Activated CD8-positive, alpha-beta T cell treated with anti-CD3 and anti-CD28 coated beads, Interleukin-2, amount 10 ng/mL, durations not matched to agents 7 days and 5 days (primary cell): Measurements from ENCODE around the gene CSF2RB. TPM values are rescaled to one million over a fixed set of nuclear protein-coding genes. Genes with fewer than 3 reads are reported as not detected.
A peak's percentile ranks its signal among the peaks of the same experiment; 100 is the strongest.

ENCODE experiments used
- ATAC-seq: fragments of 150-1000 bp; cut with Tn5 transposase; one replicate; pipeline ENCODE4 v1.10.0; 2021; ENCODE audit warnings: moderate library complexity
- CTCF ChIA-PET: fragments of 350-600 bp; sonication (Branson Sonifier 250); formaldehyde crosslinking; loops from one replicate; lab custom pipeline; 2021; ENCODE audit warnings: antibody characterized with exemption; lab: Charles Lee
- POLR2A ChIA-PET: fragments of 350-600 bp; sonication (Branson Sonifier 250); formaldehyde crosslinking; loops from one replicate; lab custom pipeline; 2021; ENCODE audit warnings: antibody characterized with exemption; lab: Charles Lee
- DNase-seq: peaks from one replicate; pipeline ENCODE4 v3.0.0-alpha.2; 2020
- H3K27ac Mint-ChIP-seq: one replicate; pipeline ENCODE4 v1.8.0; 2021; ENCODE audit warnings: mild to moderate bottlenecking, mixed read lengths
- H3K27me3 Mint-ChIP-seq: one replicate; pipeline ENCODE4 v1.8.0; 2021; ENCODE audit warnings: low read depth, mixed read lengths
- H3K36me3 Mint-ChIP-seq: one replicate; pipeline ENCODE4 v1.8.0; 2021; ENCODE audit warnings: low read depth, mixed read lengths
- H3K4me1 Mint-ChIP-seq: one replicate; pipeline ENCODE4 v1.8.0; 2021; ENCODE audit warnings: low read depth, mixed read lengths
- H3K4me3 Mint-ChIP-seq: one replicate; pipeline ENCODE4 v1.8.0; 2021; ENCODE audit warnings: mild to moderate bottlenecking, mixed read lengths
- H3K9me3 Mint-ChIP-seq: one replicate; pipeline ENCODE4 v1.8.0; 2022; ENCODE audit warnings: mixed read lengths; ENCODE audit not compliant: insufficient read depth
- total RNA-seq, 2 experiments: library from RNA; stranded (reverse); gene quantifications; one replicate each; pipeline ENCODE4 v1.2.3, GENCODE V29; 2021

Gene CSF2RB
- total RNA-seq, 2 experiments from 2014 or later: 1.4 TPM

DNA sequence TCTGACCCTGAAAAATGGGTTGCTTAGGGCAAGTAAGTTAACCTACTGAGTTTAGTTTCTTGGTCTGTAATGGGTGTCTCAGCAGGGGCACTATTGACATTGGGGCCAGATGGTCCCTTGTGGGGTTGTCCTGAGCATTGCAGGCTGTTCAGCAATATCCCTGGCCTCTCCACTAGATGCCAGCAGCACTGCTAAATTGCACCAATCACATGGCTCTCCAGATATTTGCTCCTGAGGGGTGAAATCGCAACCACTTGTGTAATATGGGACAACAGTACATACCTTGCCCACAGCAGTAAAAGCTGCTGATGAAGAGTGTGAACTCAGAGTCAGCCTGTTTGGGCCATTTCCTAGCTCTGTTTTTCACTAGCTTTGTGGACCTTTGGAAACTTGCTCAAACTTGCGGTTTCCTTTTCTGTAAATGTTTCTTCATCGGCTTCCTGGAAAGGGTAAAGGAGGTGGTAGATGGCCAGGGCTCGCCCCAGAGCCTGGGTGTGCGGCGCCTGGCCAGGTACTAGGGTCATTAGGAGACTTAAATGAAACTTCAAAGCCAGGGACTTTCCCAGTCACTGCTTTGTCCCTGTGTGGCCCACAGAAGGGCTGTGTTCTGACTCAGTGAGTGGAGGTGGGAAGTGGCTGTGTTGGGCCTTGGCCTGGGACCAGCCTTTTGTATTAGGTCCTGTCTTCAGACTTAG lies 39.7 kb upstream of the CSF2RB start:
- Mint-ChIP-seq H3K4me3 (no peak overlapping the region), H3K4me1 (peaks cover 21% of the 10 kb centered on the region), H3K27ac (peak overlapping the region; percentile 82), H3K9me3 (no peaks in the 10 kb centered on the region), H3K36me3 (peaks cover 63% of the 10 kb centered on the region), H3K27me3 (no peaks in the 10 kb centered on the region)
- CTCF ChIA-PET: interaction anchor here (0.7 to 2.4 kb wide), 7 partner anchors 12 to 107 kb away, joined by 3 to 14 read pairs (median 7); partner anchors contain the start of gene NCF4
- peak; percentile 33 for DNase-seq
- peak; percentile 75 for ATAC-seq
- POLR2A ChIA-PET: interaction anchor here (0.8 to 2.7 kb wide), 3 partner anchors 13 to 23 kb away, joined by 3 to 12 read pairs (median 4); partner anchors contain the start of gene NCF4

DNA sequence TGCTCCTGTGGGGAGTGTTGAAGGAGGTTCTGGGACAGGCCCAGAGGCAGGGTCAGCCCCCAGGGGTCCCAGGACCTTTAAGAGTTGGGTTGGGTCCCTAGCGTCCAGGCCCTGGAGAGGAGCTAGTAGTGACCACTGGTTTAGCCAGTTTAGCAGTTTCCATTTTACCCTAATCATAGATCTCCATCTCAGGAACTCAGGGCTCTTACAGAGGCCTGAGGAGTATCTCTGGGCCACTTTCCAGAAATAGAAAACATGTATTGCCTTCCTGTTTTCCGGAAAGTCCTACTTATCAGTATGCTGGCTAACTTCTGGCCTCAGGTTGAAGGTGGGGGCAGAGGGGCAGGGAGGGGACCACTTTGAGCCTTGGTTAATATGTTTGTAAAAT lies 39.1 kb upstream of the CSF2RB start:
- Mint-ChIP-seq H3K4me3 (no peak overlapping the region), H3K36me3 (peaks cover 67% of the 10 kb centered on the region), H3K27me3 (no peaks in the 10 kb centered on the region), H3K4me1 (peaks cover 21% of the 10 kb centered on the region), H3K27ac (peak overlapping the region; percentile 82), H3K9me3 (no peaks in the 10 kb centered on the region)
- ChIA-PET POLR2A (interaction anchor here (0.8 to 2.7 kb wide), 3 partner anchors 13 to 23 kb away, joined by 3 to 12 read pairs (median 4); partner anchors contain the start of gene NCF4), CTCF (interaction anchor here (0.7 to 2.4 kb wide), 6 partner anchors 12 to 104 kb away, joined by 3 to 14 read pairs (median 8); partner anchors contain the start of gene NCF4)
- ATAC-seq (no peak), DNase-seq (no peak)

DNA sequence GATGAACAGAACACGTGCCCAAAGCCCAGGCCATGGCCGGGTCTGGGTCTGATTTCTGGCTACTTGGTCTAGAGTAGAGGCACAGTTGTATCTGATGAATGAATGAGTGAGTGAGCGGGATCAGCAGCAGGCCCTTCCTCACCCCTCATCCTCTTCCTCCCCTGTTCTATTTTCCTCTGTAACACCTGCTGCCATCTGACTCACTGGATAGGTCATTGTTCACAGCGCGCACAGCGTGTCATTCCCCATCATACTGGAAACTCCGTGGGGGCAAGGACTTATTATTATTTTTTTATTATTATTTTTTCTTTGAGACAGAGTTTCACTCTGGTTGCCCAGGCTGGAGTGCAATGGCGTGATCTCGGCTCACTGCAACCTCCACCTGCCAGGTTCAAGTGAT lies 38.7 kb upstream of the CSF2RB start:
- ChIA-PET CTCF (interaction anchor here (1.2 to 2.4 kb wide), 5 partner anchors 13 to 103 kb away, joined by 3 to 14 read pairs (median 9); partner anchors contain the start of gene NCF4), POLR2A (interaction anchor here (1.3 to 2.7 kb wide), 2 partner anchors 14 to 22 kb away, joined by 3 to 12 read pairs; partner anchors contain the start of gene NCF4)
- no peak overlapping the region for H3K4me3 Mint-ChIP-seq
- peak overlapping the region; percentile 60 for H3K27ac Mint-ChIP-seq
- peaks cover 68% of the 10 kb centered on the region for H3K36me3 Mint-ChIP-seq
- H3K4me1 Mint-ChIP-seq: peaks cover 21% of the 10 kb centered on the region
- ATAC-seq (no peak), DNase-seq (no peak)
- no peaks in the 10 kb centered on the region for H3K9me3 Mint-ChIP-seq
- no peaks in the 10 kb centered on the region for H3K27me3 Mint-ChIP-seq

DNA sequence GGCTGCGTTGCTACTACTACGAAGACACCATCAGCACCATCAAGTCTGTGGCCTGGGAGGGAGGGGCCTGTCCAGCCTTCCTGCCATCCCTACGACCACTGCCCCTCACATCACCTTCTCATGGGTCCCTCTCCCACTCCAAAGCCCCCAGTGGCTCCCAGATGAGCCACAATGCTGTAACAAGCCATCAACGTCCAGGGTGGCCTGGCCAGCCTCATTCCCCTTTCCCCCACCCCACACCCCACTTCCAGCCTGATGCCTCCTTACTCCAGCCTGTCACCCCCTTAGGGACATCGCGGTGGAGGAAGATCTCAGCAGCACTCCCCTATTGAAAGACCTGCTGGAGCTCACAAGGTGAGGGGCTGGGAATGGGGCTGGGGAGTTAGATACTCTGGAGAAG lies 37.7 kb upstream of the CSF2RB start:
- H3K27me3 Mint-ChIP-seq: no peaks in the 10 kb centered on the region
- POLR2A ChIA-PET: interaction anchor here (2.7 kb wide), 1 partner anchor 15 kb away, joined by 12 read pairs; the partner anchor contains the start of gene NCF4

DNA sequence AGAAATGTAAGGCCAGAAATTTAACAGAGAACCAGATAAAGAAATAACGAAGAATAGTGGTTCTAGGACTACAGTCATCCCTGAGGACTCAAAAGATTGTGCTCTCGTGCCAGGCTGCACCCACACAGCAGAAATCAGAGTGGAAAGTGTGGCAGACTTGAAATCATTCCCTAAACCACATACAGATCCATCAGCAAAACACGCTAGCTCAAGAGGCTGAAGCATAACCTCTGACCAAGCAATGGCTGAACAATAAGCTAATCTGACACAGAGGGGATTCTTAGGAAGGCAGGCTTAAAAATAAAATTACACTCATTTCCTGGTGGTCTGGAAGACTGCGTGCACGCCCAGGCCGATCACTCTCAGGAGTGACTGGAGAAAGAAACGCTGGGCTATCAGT lies 33.7 kb upstream of the CSF2RB start:
- no peaks in the 10 kb centered on the region for H3K27me3 Mint-ChIP-seq
- peaks cover 9% of the 10 kb centered on the region for H3K4me1 Mint-ChIP-seq
- H3K27ac Mint-ChIP-seq: no peak overlapping the region
- POLR2A ChIA-PET: no interaction called here
- CTCF ChIA-PET: no interaction called here
- DNase-seq (no peak), ATAC-seq (no peak)
- peaks cover 57% of the 10 kb centered on the region for H3K36me3 Mint-ChIP-seq
- no peak overlapping the region for H3K4me3 Mint-ChIP-seq
- peaks cover 26% of the 10 kb centered on the region for H3K9me3 Mint-ChIP-seq

More for the DNA sequence above, 37.7 kb upstream of the CSF2RB start:
- H3K4me1 Mint-ChIP-seq: peaks cover 21% of the 10 kb centered on the region
- H3K4me3 Mint-ChIP-seq: no peak overlapping the region
- peaks cover 68% of the 10 kb centered on the region for H3K36me3 Mint-ChIP-seq
- peaks cover 4% of the 10 kb centered on the region for H3K9me3 Mint-ChIP-seq
- CTCF ChIA-PET: no interaction called here
- no peak for DNase-seq
- no peak for ATAC-seq
- H3K27ac Mint-ChIP-seq: no peak overlapping the region

DNA sequence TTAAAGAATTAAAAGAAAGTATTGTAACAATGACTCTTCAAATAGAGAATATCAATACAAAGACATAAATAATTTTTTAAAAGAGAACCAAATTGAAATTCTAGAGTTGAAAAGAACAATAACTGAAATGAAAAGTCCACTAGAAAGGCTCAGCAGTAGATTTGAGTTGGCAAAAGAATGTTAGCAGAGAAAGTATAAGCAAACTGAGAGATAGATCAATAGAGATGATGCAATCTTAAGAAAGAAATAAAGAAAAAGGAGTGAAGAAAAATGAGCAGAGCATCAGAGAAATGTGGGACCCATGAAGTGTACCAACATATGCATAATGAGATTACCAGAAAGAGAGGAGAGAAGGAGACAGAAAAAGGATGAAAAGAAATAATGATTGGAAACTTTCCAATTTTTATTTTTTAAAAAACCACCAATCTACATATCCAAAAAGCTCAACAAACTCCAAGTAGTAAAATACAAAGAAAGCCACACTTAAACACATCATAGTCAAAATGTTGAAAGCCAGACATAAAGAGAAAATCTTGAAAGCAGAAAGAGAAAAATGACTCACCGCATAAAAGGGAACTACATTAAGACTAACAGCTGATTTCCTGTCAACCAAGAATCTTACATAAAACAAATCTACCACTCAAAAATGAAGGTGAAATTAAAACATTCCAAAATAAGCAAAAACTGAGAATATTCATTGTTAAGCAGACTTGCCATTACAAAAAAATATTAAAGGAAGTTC lies 31.8 kb upstream of the CSF2RB start:
- POLR2A ChIA-PET: no interaction called here
- H3K4me1 Mint-ChIP-seq: peaks cover 7% of the 10 kb centered on the region
- ATAC-seq (no peak), DNase-seq (no peak)
- H3K27ac Mint-ChIP-seq: no peak overlapping the region
- peaks cover 45% of the 10 kb centered on the region for H3K36me3 Mint-ChIP-seq
- CTCF ChIA-PET: interaction anchor here (0.9 to 1.3 kb wide), 4 partner anchors 22 to 60 kb away, joined by 3 to 8 read pairs (median 4); no protein-coding TSS in a partner anchor
- H3K27me3 Mint-ChIP-seq: no peaks in the 10 kb centered on the region
- H3K9me3 Mint-ChIP-seq: peaks cover 26% of the 10 kb centered on the region
- H3K4me3 Mint-ChIP-seq: no peak overlapping the region

DNA sequence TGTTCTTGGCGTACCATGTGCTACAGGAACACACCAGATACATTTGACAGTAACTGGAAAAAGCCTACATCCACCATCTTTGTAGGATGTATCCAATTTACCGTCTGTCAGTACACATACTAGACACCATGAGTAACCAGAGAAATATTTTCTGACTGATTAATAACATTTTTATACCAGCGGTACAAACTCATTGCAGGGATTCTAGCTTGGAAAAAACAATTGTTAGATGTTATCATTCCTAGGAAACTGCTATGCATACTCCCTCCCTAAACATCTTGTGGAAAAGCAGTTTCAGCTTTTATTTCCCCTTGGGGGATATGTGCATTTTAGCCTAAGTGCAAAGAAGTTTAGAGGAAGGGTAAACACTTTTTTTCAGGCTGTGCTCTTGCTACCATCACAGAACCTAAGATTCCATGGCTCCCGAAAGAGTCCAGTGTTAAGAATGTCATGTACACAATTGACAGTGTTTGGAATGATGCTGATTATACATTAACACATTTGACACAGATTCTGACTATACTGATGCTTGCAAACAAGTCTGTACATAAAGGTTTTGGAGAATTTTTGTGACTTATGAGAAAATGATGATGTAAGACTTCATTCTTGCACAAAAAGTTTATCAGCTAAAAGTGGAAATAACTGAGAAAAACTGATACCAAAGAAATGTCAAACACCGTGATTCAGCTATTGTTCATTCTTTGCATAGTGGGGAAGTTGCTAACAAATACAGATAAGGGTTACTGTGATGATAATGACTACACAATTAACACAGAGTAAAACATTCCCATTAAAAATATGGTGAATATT lies 28.9 kb upstream of the CSF2RB start:
- no peak overlapping the region for H3K4me3 Mint-ChIP-seq
- H3K27ac Mint-ChIP-seq: no peak overlapping the region
- ATAC-seq: no peak

DNA sequence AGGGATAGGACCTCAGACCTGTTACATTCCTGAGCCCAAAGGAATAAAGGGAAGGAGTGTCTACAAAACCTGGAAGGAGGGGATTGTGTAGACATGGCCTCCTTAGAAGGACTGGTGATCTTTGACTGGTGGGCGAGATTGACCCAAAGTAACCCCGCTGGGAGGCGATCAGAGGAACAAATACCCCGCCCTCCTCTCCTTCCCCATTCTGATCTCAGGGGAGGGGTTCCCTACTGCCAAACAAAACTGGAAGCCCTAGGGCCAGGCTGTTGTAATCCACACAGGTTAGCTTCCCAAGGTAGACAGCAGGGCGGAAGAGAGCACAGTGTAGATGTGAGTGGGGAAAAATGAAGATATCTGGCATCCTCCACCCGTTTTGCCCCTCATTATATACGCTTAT lies 28.0 kb upstream of the CSF2RB start:
- no peak overlapping the region for H3K27ac Mint-ChIP-seq
- DNase-seq: no peak
- peaks cover 25% of the 10 kb centered on the region for H3K9me3 Mint-ChIP-seq
- POLR2A ChIA-PET: no interaction called here
- H3K4me3 Mint-ChIP-seq: no peak overlapping the region
- H3K36me3 Mint-ChIP-seq: peaks cover 20% of the 10 kb centered on the region
- ATAC-seq: no peak
- CTCF ChIA-PET: interaction anchor here (0.8 to 3.7 kb wide), 2 partner anchors 15 to 29 kb away, joined by 3 to 17 read pairs; no protein-coding TSS in a partner anchor
- H3K4me1 Mint-ChIP-seq: peaks cover 12% of the 10 kb centered on the region
- H3K27me3 Mint-ChIP-seq: peaks cover 3% of the 10 kb centered on the region

More for the DNA sequence above, 28.9 kb upstream of the CSF2RB start:
- Mint-ChIP-seq H3K27me3 (peaks cover 3% of the 10 kb centered on the region), H3K9me3 (peaks cover 26% of the 10 kb centered on the region), H3K4me1 (peaks cover 12% of the 10 kb centered on the region), H3K36me3 (peaks cover 24% of the 10 kb centered on the region)
- ChIA-PET POLR2A (interaction anchor here (0.7 kb wide), 1 partner anchor 371 kb away, joined by 5 read pairs; no protein-coding TSS in a partner anchor), CTCF (interaction anchor here (0.7 to 3.7 kb wide), 3 partner anchors 23 to 32 kb away, joined by 3 to 17 read pairs (median 4); partner anchors contain the start of gene NCF4)
- no peak for DNase-seq

DNA sequence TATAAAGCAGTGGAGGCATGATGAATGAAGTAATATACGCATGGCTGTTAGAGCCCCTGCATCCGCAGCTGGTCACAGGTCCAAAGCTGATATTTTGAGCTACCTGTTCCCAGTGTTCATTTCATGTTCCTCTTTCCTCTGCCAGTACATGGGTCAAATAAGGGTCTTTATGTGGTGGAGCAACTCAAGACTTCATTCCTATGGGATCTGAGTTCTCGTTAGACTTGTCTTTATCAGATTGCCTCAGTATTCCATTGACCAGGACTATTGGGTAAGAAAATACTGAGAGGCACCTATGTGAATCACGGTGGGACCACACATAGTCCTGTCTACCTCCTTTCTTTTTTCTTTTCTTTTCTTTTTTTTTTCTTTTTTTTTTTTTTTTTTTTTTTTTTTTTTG lies 27.4 kb upstream of the CSF2RB start:
- peaks cover 12% of the 10 kb centered on the region for H3K4me1 Mint-ChIP-seq
- H3K36me3 Mint-ChIP-seq: peaks cover 18% of the 10 kb centered on the region
- H3K27ac Mint-ChIP-seq: no peak overlapping the region
- DNase-seq: no peak
- ChIA-PET POLR2A (no interaction called here), CTCF (interaction anchor here (0.8 to 3.7 kb wide), 2 partner anchors 15 to 29 kb away, joined by 3 to 17 read pairs; no protein-coding TSS in a partner anchor)
- no peak for ATAC-seq
- H3K9me3 Mint-ChIP-seq: peaks cover 21% of the 10 kb centered on the region
- H3K4me3 Mint-ChIP-seq: no peak overlapping the region
- H3K27me3 Mint-ChIP-seq: peaks cover 3% of the 10 kb centered on the region

DNA sequence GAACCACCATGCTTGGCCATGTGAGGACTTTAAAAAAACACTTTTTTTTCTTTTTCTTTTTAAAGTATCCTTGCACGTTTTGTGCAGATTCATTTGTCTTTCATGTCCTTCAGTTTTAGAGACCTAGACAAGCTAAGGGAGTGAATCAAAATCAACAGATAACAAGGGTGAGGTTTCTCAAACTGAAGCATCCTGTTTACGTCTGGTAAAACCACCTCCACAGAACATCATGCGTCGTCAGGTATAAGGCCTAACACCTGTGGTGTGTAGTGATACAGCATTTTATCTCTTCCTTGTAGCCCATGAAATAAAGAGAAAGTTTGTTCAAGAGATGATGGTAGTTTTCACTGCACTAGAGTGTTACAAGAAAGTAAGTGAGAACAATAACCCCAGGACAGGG lies 26.3 kb upstream of the CSF2RB start:
- CTCF ChIA-PET: interaction anchor here (2.1 kb wide), 1 partner anchor 31 kb away, joined by 11 read pairs; no protein-coding TSS in a partner anchor
- H3K27ac Mint-ChIP-seq: no peak overlapping the region
- H3K4me1 Mint-ChIP-seq: peaks cover 8% of the 10 kb centered on the region

More for the DNA sequence above, 26.3 kb upstream of the CSF2RB start:
- DNase-seq: no peak
- peaks cover 10% of the 10 kb centered on the region for H3K9me3 Mint-ChIP-seq
- ATAC-seq: no peak
- H3K36me3 Mint-ChIP-seq: peaks cover 11% of the 10 kb centered on the region
- H3K27me3 Mint-ChIP-seq: peaks cover 6% of the 10 kb centered on the region
- H3K4me3 Mint-ChIP-seq: no peak overlapping the region
- POLR2A ChIA-PET: no interaction called here
